ENCODE results near the gene USP7.
"Not testable (repeated sequence)": the region's sequence is repeated elsewhere in the genome, so short reads cannot be mapped to it uniquely, and the experiment has no call there.

The USP7 gene

DNA sequence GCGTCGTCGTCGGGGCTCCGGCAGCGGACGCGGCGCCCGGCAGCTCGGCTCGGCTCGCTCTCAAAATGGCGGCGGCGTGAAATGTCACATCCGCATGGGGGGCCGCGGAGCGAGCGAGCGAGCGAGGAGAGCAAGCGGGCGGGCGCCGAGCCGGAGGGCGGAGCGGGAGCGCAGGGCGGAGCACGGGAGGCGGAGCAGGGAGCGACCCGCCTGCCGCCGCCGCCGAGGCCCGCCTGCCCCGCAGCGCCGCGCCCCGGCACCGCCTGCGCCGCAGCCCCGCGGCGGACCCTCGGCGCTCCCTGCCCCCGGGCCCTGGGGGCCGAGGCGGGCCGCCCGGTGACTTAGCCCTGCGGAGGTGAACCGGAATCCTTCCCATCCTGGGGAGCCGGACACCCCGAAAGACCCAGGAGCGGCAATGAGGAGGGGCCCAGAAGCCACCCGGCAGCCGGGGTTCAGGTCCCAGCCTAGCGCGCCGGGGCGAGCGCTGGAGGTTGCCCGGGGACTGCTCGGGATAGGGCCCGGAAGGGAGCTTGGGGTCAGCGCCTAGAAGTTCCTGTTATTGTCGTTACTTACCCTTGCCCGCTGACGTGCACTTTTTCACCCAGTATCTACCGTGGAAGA lies at the start of gene USP7:
USP7 (minus strand) TSS at position 86 of the 621 bp plus-strand sequence. CDS start 621 bp downstream, outside the sequence.
- in situ Hi-C loops (cut with HindIII; ENCODE audit: low sequenced_read_pairs): no loop called here

DNA sequence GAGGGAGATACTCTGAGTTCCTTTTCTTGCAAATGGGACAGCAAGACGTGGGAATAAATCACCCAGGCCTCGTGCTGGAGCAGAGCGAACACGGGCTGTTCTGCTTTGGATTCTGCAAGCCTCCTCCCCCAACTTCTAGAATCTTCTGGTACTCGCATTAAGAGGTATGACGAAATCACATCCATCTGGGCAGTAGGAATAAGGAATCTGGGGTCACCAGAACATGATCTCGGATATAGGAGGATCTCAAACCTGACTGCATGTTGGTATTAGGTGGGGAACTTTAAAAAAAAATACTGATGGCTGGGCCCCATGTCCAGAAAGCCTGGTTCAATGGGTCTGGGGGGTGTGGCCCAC lies 49.8 kb upstream of the USP7 start:
- in situ Hi-C loops (cut with HindIII; ENCODE audit: low sequenced_read_pairs): loop anchor here (10.0 kb wide), 1 partner anchor 101 kb away; no protein-coding TSS in a partner anchor

DNA sequence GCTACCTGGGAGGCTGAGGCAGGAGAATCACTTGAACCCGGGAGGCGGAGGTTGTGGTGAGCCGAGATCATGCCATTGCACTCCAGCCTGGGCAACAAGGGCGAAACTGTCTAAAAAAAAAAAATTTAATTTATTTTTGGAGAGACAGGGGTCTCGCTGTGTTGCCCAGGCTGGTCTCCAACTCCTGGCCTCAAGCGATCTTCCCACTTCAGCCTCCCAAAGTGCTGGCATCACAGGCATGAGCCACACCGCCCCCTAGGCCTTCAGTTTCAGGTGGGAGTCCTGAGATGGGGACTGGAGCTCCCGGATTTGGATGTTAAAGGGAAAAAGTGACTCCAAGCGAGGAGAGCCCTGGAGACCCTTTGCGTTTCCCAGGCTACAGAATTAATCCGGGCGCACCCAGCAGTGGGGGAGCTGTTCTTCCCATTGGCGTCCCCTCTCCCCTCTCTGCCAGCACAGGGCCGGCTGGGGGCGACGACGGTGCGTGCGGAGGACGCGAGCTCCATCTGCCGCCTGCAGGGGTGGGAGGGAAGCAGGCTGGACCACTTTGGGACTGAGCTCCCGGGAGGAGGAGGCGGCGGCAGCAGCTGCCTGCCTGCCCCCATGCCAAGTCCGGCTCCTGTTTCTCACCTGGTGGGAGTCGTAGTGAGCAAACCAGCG lies 49.3 kb upstream of the USP7 start:
- in situ Hi-C loops (cut with HindIII; ENCODE audit: low sequenced_read_pairs): loop anchor here (10.0 kb wide), 1 partner anchor 102 kb away; no protein-coding TSS in a partner anchor

DNA sequence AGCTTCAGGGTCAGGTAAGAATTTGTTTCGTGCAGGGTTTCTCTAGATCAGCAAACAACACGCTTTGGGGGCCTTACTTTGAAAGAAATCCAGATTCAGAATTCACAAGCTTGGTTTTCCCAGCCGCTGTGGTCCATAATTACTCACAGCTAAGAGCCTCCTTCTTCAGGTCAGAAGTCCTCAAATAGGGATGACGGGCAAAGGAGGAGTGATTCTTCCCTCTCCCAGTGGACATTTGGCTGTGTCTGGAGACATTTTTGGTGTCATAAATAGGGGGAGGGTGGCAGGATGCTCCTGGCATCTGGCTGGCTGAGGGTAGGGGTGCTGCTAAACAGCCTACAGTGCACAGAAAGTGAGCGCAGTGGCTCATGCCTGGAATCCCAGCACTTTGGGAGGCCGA lies 48.6 kb upstream of the USP7 start:
- in situ Hi-C loops (cut with HindIII; ENCODE audit: low sequenced_read_pairs): loop anchor here (10.0 kb wide), 1 partner anchor 102 kb away; no protein-coding TSS in a partner anchor

- in situ Hi-C loops (cut with HindIII; ENCODE audit: low sequenced_read_pairs): no loop called here
Measured at GRCh38 chr16:9008601-9009260, 45.0 kb upstream of the USP7 start.

GRCh38 chr16:9007177-9007794 lies 43.6 kb upstream of the USP7 start:
- in situ Hi-C loops (cut with HindIII; ENCODE audit: low sequenced_read_pairs): no loop called here

GRCh38 chr16:9004183-9004582 lies 40.5 kb upstream of the USP7 start:
- in situ Hi-C loops (cut with HindIII; ENCODE audit: low sequenced_read_pairs): no loop called here

DNA sequence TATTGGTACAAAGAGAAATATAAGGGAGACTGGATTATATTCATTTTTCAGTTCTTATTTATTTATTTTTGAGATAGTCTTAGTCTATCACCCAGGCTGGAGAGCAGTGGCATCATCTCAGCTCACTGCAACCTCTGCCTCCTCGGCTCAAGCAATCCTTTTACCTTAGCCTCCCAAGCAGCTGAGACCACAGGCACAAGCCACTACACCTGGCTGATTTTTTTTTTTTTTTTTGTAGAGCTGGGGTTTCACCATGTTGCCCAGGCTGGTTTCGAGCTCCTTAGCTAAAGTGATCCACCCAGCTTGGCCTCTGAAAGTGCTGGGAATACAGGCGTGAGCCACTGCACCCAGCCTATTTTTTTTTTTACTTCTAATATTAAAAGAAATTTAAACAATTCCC lies 40.1 kb upstream of the USP7 start:
- in situ Hi-C loops (cut with HindIII; ENCODE audit: low sequenced_read_pairs): no loop called here

DNA sequence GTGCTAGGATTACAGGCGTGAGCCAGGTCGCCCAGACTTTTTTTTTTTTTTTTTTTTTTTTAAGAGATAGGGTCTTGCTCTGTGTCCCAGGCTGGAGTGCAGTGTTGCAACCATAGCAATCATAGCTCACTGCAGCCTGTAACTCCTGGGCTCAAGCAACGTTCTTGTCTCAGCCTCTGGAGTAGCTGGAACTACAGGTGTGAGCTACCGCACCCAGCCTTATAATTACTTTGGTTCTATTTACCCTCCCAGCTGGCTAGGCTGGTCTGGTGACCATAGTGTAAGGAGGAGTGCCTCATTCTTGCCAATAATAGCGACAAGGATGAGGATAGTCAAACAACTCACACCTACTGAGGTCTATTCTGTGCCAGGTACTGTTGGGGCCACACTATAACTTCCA lies 39.6 kb upstream of the USP7 start:
- in situ Hi-C loops (cut with HindIII; ENCODE audit: low sequenced_read_pairs): no loop called here

DNA sequence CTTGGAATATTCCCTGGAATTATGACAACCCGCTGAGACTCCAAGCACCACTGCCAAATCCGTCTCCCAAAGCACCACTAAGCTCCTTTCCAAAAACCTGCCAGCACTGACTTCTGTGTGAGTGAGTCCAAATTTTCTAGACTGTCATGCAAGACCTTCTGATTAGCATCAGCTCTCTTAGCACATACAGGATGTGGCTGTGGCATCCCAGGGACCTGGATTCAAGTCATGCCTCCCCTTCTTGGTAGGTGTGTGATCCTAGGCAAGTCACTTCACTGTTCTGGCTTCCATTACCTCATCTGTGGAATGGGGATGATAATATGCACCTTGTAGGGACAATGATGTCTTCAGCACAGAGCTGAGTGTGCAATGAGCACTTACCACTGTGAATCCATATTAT lies 38.3 kb upstream of the USP7 start:
- in situ Hi-C loops (cut with HindIII; ENCODE audit: low sequenced_read_pairs): no loop called here

- in situ Hi-C loops (cut with HindIII; ENCODE audit: low sequenced_read_pairs): no loop called here
Measured at GRCh38 chr16:9000664-9001063, 37.0 kb upstream of the USP7 start.

DNA sequence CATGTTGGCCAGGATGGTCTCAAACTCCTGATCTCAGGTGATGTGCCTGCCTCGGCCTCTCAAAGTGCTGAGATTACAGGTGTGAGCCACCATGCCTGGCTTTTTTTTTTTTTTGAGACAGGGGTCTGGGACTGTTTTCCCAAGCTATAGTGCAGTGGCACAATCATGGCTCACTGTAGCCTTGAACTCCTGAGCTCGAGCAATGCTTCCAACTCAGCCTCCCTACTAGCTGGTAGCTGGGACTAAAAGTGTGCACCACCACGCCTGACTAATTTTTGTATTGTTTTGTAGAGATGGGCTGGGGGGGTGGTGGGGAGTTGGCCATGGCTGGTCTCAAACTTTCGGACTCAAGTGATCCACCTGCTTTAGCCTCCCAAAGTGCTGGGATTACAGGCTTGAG lies 36.1 kb upstream of the USP7 start:
- in situ Hi-C loops (cut with HindIII; ENCODE audit: low sequenced_read_pairs): loop anchor here (5.0 kb wide), 1 partner anchor 52 kb away; no protein-coding TSS in a partner anchor

DNA sequence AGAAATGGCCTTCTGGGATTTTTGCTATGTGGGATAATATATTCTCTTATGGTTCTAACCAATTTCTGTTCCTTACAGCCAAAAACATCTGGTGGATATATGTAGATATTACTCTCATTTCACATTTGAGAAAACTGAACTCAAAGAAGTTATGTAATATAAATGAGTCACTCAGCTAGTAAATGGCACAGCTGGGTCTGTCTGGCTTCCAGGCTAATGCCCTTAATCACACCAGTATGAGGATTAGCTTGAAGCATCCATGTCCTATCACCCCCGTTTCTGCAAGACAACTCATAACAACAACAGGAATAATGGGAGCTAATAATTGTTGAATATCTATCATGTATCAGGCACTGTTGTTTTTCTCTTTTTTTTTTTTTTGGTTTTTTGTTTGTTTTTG lies 34.4 kb upstream of the USP7 start:
- in situ Hi-C loops (cut with HindIII; ENCODE audit: low sequenced_read_pairs): loop anchor here (5.0 kb wide), 1 partner anchor 51 kb away; no protein-coding TSS in a partner anchor

DNA sequence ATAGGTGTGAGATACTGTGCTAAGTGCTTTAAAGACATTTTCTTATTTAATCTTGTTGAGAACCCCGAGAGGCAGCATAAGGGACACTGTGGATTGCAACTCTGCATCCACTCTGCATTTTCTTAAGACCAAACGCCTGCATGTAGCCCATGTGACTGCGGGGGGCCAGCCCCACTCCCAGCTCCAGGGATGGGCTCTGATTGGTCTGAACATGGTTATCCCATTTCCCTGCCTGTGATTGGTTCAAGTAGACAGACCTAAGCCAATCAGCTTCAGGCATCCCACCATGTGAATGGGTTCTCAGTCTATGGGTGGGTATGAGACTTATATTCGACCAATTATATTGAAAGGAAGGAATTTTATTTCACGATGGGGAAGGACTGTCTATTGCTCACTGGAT lies 33.2 kb upstream of the USP7 start:
- in situ Hi-C loops (cut with HindIII; ENCODE audit: low sequenced_read_pairs): loop anchor here (5.0 kb wide), 1 partner anchor 50 kb away; no protein-coding TSS in a partner anchor

- in situ Hi-C loops (cut with HindIII; ENCODE audit: low sequenced_read_pairs): no loop called here
Measured at GRCh38 chr16:8990445-8990844, 26.7 kb upstream of the USP7 start.

DNA sequence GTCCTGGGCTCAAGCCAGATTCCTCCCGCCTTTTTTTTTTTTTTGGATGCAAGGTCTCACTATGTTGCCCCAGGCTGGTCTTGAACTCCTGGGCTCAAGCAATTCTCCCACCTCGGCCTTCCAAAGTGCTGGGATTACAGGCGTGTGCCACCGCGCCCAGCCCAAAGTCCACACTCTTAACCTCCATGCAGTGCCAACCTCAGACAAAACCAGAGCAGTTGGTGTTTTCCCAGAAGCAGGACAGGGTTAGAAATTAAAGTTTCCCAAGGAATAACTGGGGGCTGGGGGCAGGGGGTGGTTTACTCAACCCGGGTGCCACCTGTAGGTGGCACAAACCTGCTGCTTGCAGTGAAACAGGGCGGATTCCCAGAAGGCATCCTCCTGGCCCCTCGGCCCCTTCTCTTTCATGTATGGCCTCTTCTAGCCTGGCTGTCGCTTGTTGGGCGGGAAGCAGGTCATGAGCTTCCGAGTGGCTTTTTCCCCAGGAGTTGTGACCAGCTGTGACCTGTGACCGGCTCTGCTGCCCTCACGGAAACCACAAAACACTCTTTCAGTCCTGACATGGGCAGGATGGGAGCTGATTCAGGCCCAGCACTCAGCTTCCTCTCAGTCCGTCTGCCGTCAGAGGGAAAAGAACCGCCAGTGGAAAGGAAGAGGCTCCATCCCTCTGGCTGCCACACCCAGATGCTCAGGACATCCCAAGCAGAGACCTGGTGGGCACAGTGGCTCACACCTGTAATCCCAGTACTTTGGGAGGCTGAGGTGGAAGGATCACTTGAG lies 25.6 kb upstream of the USP7 start:
- in situ Hi-C loops (cut with HindIII; ENCODE audit: low sequenced_read_pairs): no loop called here

DNA sequence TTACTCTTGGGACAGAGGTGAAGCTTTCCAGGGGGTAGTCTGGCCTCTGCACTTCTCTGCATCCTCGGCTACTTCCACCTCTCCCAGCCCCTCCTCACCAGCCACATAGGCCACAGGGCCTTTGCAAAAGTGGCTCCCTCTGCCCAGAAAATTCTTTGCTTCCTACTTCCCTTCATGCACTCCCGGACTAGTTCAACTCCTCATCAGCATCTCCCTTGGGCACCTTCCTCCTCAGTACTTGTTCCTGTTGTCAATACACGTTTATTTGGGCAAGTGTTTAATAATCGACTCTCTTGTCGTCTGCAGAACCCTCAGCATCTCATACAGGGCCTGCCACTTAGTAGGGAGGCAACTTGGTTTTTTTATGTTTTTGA lies 23.1 kb upstream of the USP7 start:
- in situ Hi-C loops (cut with HindIII; ENCODE audit: low sequenced_read_pairs): no loop called here

GRCh38 chr16:8986111-8986510 lies 22.4 kb upstream of the USP7 start:
- in situ Hi-C loops (cut with HindIII; ENCODE audit: low sequenced_read_pairs): no loop called here

- in situ Hi-C loops (cut with HindIII; ENCODE audit: low sequenced_read_pairs): no loop called here
Measured at GRCh38 chr16:8982816-8983215, 19.1 kb upstream of the USP7 start.

DNA sequence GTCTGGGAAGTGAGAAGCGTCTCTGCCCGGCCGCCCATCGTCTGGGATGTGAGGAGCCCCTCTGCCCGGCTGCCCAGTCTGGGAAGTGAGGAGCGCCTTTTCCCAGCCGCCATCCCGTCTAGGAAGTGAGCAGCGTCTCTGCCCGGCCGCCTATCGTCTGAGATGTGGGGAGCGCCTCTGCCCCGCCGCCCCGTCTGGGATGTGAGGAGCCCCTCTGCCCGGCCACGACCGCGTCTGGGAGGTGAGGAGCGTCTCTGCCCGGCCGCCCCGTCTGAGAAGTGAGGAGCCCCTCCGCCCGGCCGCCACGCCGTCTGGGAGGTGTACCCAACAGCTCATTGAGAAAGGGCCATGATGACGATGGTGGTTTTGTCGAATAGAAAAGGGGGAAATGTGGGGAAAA lies 18.2 kb upstream of the USP7 start:
- in situ Hi-C loops (cut with HindIII; ENCODE audit: low sequenced_read_pairs): not testable (repeated sequence)

DNA sequence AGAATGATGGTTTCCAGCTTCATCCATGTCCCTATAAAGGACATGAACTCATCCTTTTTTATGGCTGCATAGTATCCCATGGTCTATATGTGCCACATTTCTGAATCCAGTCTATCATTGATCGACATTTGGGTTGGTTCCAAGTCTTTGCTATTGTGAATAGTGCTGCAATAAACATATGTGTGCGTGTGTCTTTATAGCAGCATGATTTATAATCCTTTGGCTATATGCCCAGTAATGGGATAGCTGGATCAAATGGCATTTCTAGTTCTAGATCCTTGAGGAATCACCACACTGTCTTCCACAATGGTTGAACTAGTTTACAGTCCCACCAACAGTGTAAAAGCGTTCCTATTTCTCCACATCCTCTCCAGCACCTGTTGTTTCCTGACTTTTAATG lies 12.5 kb upstream of the USP7 start:
- in situ Hi-C loops (cut with HindIII; ENCODE audit: low sequenced_read_pairs): not testable (repeated sequence)
